ENCODE measurements around the gene CBLN3.
"Not testable (repeated sequence)": the region's sequence is repeated elsewhere in the genome, so short reads cannot be mapped to it uniquely, and the experiment has no call there.

Gene CBLN3

DNA sequence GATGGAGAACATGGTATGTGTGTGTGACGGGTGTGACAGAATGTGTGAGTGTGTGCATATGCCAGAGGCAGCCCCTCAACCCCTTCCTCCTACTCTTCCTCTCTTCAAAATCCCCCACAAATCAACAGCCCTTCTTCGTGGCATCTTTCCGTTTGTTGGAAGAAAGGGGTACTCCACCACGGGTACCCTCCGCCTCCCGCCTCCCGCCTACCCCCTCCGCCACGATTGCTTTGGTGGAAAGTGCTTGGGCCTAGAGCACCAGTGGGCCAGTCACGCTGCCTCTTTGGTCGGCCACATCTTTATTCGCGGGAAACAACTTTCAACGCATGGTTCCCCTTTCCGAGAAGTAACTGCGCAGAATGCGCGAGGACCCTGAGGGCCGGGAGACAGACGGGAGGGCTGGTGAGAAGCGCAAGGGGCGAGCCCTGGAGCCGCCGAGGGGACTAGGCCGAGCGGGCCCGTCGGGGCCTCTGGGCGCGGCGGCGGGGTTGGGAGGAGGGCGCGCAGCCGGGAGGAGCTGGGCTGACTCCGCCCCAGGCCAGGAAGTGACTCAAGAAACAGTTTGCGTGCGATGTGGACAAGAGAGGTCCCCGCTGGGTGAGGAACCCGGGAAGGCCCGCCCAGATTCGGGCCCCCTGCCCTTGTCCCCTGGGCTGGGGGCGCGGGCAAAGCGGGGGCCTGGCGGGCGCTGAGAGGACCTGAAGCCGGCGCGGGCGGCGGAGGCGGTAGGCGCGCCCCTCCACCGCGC, at the start of gene CBLN3, which contains the start of gene KHNYN:
TSS of gene CBLN3 (minus strand) at position 274 of the 748 bp plus-strand sequence. CDS start 614 bp downstream, outside the sequence.
TSS of gene KHNYN (plus strand) at position 560 of the 748 bp plus-strand sequence. CDS start 777 bp downstream, outside the sequence.
- Mint-ChIP-seq H3K27me3 (no peaks in the 10 kb centered on the region), H3K36me3 (peaks cover 26 to 52% of the 10 kb centered on the region in 2 donors), H3K4me3 (peak within 1 kb of the TSS; percentile 95), H3K4me1 (peaks cover 34 to 47% of the 10 kb centered on the region in 2 donors), H3K27ac (peak within 1 kb of the TSS; percentile 98), H3K9me3 (no peaks in the 10 kb centered on the region)
- peak; percentile 78 to 82 for ATAC-seq (replicated peaks)
- DNase-seq, result peak; percentile 88

DNA sequence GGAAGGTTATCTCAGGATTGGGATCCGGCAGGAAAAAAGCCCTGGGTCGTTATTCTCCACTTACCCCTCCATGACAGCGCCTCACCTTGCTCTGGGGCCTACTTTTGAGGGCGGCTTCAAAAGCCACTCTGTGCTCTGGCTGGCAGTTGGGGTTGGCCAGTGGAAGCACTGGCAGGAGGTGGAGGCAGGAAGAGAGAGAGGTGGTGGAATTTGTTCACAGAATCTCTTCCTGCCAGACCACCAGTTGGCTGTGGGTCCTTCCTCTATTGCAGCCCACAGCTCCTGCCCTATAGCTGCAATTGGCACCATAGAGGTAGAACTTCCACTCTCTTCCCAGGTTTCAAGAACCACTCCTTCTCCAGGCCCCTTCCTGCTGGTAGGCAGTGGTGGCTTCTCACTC, 45.8 kb upstream of the CBLN3 start:
- no peak for DNase-seq
- no peak for ATAC-seq (replicated peaks)
- H3K27ac Mint-ChIP-seq, result no peak overlapping the region
- H3K27me3 Mint-ChIP-seq, result peaks cover 7 to 11% of the 10 kb centered on the region in 2 donors
- H3K4me1 Mint-ChIP-seq, result peaks cover 0 to 2% of the 10 kb centered on the region in 2 donors
- no peak overlapping the region for H3K4me3 Mint-ChIP-seq
- peaks cover 0 to 1% of the 10 kb centered on the region in 2 donors for H3K9me3 Mint-ChIP-seq
- H3K36me3 Mint-ChIP-seq, result peaks cover 10 to 19% of the 10 kb centered on the region in 2 donors

DNA sequence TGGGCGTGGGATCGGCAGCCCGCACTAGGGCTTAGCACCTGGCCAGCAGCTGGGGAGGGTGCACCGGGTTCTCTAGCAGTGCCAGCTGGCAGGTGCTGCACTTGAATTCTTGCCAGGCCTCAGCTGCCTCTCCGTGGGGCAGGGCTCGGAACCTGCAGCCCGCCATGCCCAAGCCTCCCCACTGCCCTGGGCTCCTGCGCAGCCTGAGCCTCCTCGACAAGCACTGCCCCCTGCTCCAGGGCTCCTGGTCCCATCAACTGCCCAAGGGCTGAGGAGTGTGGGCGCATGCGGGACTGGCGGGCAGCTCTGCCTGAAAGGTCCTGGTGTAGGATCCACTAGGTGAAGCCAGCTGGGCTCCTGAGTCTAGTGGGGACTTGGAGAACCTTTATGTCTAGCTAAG, 43.7 kb upstream of the CBLN3 start:
- DNase-seq, result no peak
- Mint-ChIP-seq H3K4me1 (peaks cover 0 to 2% of the 10 kb centered on the region in 2 donors), H3K27me3 (peaks cover 7 to 11% of the 10 kb centered on the region in 2 donors), H3K9me3 (no peaks in the 10 kb centered on the region), H3K36me3 (peaks cover 10 to 16% of the 10 kb centered on the region in 2 donors), H3K4me3 (no peak overlapping the region), H3K27ac (no peak overlapping the region)
- no peak for ATAC-seq (replicated peaks)

DNA sequence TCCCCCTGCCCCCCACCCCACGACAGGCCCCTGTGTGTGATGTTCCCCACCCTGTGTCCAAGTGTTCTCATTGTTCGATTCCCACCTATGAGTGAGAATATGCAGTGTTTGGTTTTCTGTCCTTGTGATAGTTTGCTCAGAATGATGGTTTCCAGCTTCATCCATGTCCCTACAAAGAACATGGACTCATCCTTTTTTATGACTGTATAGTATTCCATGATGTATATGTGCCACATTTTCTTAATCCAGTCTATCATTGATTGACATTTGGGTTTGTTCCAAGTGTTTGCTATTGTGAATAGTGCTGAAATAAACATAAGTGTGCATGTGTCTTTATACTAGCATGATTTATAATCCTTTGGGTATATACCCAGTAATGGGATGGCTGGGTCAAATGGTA, 41.0 kb upstream of the CBLN3 start:
- not testable (repeated sequence) for ATAC-seq (replicated peaks); H3K4me1 Mint-ChIP-seq; H3K9me3 Mint-ChIP-seq; H3K4me3 Mint-ChIP-seq; H3K27ac Mint-ChIP-seq; DNase-seq
- Mint-ChIP-seq H3K36me3 (peaks cover 10 to 18% of the 10 kb centered on the region in 2 donors), H3K27me3 (peaks cover 7 to 11% of the 10 kb centered on the region in 2 donors)

DNA sequence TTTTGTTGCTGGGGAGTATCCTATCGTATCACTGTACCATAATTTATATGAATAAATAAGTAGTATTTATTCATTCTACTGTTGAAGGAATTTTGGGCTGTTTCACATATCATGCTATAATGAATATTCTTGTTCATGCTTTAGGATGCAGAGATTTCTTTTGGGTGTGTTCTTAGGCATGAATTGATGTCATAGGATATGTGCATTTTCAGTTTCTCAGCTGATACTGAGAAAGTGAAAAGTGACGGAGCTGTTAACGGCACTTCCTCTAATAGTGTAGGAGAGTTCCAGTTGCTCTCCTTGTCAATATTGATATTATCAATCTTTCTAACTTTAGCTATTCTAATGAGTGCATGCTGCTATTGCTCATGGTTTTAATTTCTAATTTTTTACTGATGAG, 36.3 kb upstream of the CBLN3 start:
- DNase-seq (no peak), ATAC-seq (replicated peaks) (no peak)
- H3K9me3 Mint-ChIP-seq, result no peaks in the 10 kb centered on the region
- no peak overlapping the region for H3K4me3 Mint-ChIP-seq
- H3K27me3 Mint-ChIP-seq, result peaks cover 3 to 5% of the 10 kb centered on the region in 2 donors
- peaks cover 7 to 10% of the 10 kb centered on the region in 2 donors for H3K36me3 Mint-ChIP-seq
- no peak overlapping the region for H3K27ac Mint-ChIP-seq
- peaks cover 2 to 15% of the 10 kb centered on the region in 2 donors for H3K4me1 Mint-ChIP-seq

DNA sequence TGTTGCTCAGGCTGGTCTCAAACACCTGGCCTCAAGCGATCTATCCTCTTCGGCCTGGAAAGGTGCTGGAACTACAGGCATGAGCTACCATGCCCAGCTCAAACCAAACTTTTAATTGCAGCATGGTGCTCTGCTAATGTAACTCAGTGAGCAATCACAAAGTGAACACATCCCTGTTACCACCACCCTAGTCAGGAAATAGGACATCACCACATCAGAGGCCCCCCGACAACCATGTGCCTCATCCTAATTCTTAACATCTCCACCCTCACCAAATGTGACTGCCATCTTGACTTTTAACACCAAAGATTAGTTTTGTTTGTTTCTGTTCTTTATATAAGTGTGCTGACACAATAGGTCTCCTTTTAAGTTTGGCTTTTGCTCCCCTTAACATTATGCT, 35.9 kb upstream of the CBLN3 start:
- Mint-ChIP-seq H3K27me3 (peaks cover 0 to under 1% of the 10 kb centered on the region in 2 donors), H3K4me3 (no peak overlapping the region), H3K4me1 (peaks cover 2 to 15% of the 10 kb centered on the region in 2 donors), H3K9me3 (no peaks in the 10 kb centered on the region), H3K36me3 (peaks cover 6 to 8% of the 10 kb centered on the region in 2 donors), H3K27ac (no peak overlapping the region)
- no peak for ATAC-seq (replicated peaks)
- DNase-seq, result no peak

DNA sequence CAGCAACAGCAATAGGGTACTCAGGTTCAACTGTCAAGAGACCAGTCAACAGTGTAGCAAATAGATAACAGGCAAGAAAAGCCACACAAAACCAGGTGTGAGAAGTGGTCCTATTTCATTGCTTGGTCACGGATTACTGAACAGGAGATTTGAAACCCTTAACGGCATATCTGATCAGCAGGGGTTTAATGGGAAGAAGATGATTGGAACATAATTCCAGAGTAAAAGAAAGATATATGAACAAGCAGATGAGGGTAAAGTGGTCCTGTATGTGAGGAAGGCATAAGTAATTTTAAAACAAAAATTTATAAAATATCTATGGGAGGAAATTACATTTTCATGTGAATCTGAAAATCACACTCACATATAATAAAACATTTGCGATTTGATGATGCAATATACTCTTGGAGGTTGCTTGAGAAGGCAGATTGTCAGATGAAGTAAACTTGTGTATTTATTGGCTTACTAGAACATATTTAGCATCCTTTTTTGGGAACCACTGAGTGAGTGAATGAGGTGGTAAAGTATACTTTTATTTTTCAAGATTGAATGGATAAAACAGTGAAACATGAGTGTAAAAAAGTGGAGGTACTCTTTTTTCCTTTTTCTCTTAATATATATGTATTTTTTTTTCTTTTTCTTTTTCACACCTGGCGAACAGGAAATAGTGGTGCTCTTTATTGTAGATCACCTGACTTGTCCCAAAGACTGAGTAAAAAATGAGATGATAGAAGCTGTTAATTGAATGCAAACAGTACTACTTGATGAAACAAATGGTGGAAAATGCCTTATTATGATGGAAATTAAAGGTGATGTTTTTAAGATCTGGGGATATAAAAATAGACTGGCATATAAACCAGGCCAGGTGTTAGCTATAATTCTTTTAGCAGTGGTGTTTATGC, 34.7 kb upstream of the CBLN3 start:
- Mint-ChIP-seq H3K36me3 (peaks cover 6 to 8% of the 10 kb centered on the region in 2 donors), H3K9me3 (no peaks in the 10 kb centered on the region), H3K27ac (no peak overlapping the region), H3K4me1 (peaks cover 2 to 15% of the 10 kb centered on the region in 2 donors), H3K4me3 (no peak overlapping the region), H3K27me3 (no peaks in the 10 kb centered on the region)
- DNase-seq (no peak), ATAC-seq (replicated peaks) (no peak)

DNA sequence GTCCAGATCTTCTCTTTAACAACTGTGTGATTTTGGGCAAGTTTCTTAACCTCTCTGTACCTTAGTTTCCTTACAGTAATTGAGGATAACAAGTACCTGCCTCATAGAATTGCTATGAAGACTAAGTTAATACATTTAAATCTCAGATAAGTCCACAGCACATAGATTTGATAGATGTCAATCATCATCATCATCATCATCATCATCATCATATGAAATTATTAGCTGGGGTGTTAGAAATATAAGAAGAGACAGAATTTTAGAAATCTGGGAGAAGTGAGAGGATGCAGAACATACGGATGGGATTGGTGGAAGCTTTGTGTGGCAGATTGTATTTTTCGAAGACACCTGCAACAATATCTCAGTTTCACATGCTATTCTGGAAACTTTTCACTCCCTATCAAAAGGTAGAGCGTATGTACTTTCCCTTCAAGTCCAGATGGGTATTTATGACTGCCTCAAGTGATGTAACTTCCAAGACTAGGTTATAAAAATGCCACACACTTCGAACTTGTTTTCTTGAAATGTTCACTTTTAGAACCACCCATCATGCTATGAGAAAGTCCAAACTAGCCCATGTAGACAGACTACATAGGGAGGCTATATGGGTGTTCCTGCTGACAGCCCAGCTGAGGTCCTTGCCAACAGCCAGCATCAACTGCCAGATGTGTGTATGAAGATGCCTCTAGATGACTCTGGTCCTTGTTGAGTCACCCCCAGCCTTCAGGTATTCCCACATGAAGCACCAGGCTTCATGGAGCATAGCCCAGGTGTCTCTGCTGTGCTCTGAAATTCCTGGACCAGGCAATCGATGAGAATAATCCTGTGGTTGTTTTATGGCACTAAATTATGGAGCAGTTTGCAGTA, 33.8 kb upstream of the CBLN3 start:
- Mint-ChIP-seq H3K9me3 (no peaks in the 10 kb centered on the region), H3K36me3 (peaks cover 6 to 8% of the 10 kb centered on the region in 2 donors), H3K4me3 (no peak overlapping the region), H3K27ac (no peak overlapping the region), H3K4me1 (peaks cover 2 to 15% of the 10 kb centered on the region in 2 donors), H3K27me3 (no peaks in the 10 kb centered on the region)
- no peak for DNase-seq
- peak in 1 of 2 donors; percentile 51 for ATAC-seq (replicated peaks)

DNA sequence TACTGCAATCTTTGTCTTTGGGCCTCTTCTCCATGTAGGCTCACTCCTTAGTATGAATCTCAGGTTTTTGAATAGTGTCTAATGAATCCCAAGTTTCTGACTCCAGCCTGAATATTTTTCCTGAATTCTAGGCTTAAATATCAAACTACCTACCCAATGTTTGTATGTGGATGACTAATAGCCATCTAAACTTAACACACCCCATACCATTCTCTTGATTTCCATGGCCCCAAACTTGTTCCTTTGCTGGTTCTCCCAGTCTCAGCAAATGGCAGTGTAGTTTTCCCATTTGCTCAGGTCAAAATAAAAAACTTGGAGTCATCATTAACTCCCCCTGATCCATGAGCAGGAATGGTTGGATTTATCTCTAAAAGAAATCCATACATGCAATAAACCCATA, 31.9 kb upstream of the CBLN3 start:
- Mint-ChIP-seq H3K4me3 (no peak overlapping the region), H3K27me3 (no peaks in the 10 kb centered on the region), H3K9me3 (no peaks in the 10 kb centered on the region), H3K36me3 (peaks cover 9 to 15% of the 10 kb centered on the region in 2 donors), H3K27ac (no peak overlapping the region), H3K4me1 (peaks cover 2 to 15% of the 10 kb centered on the region in 2 donors)
- ATAC-seq (replicated peaks) (no peak), DNase-seq (no peak)

DNA sequence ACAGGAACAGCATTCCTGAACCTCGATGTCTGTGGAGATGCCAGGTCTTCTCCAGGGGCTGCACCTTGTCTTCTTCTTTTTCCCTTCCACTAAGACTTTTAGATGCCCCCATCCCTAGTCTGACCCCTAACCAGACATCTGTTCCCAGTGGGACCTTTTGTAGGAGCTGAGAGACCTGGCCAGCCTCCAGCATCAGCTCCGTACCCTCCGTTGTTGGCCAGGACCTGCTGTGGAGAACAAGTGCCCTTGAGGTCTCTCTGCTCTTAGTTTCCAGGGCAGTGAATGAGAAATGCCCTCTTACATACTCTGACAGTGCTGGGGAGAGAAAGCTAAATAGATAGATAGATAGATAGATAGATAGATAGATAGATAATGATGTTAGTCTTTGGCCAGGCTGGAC, 29.9 kb upstream of the CBLN3 start:
- Mint-ChIP-seq H3K4me1 (peaks cover 0 to 12% of the 10 kb centered on the region in 2 donors), H3K4me3 (no peak overlapping the region), H3K27ac (no peak overlapping the region), H3K9me3 (no peaks in the 10 kb centered on the region), H3K27me3 (no peaks in the 10 kb centered on the region), H3K36me3 (peaks cover 10 to 13% of the 10 kb centered on the region in 2 donors)
- no peak for DNase-seq
- no peak for ATAC-seq (replicated peaks)

DNA sequence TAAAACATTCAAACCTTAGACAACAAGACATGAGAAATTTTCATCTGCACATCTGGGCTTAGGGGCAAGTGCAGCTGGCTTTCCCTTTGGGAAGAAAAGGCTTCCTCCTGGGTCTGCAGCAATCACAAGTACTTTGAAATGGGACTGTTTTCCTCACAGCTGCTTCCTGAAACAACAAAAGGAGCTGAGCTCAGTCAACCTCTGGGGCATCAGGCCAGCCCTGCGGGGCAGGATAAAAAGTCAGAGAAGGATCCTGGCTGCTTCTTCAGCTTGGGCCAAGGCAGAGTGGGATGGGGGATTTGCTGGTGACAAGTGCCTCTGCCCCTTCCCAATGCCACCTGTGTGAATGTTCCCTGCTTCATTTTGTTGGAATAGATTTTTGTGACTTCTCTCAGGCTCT, 29.3 kb upstream of the CBLN3 start:
- H3K27ac Mint-ChIP-seq, result no peak overlapping the region

DNA sequence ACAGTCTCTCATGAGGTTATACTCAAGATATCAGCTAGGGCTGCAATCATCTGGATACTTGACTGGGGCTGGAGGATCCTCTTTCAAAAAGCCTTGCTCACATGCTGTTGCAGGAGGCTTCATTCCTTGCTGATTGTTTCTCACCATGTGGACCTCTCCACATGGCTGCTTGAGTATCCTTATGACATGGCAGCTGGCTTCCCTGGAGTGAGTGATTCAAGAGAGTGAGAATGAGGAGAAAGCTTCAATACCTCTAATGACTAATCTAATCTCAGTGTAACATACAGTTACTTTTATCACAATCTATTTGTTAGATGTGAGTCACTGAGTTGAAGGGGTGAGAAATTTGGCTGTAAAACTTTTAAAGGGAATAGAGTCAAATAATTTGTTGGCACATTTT, 27.5 kb upstream of the CBLN3 start:
- Mint-ChIP-seq H3K4me3 (no peak overlapping the region), H3K36me3 (peaks cover 26 to 31% of the 10 kb centered on the region in 2 donors), H3K9me3 (peaks cover 5 to 7% of the 10 kb centered on the region in 2 donors), H3K27ac (no peak overlapping the region), H3K27me3 (peaks cover 0 to 5% of the 10 kb centered on the region in 2 donors), H3K4me1 (no peaks in the 10 kb centered on the region)
- ATAC-seq (replicated peaks), result no peak
- no peak for DNase-seq

More for the DNA sequence above, 29.3 kb upstream of the CBLN3 start:
- ATAC-seq (replicated peaks), result no peak
- DNase-seq, result no peak
- Mint-ChIP-seq H3K9me3 (peaks cover 3 to 5% of the 10 kb centered on the region in 2 donors), H3K36me3 (peaks cover 15 to 18% of the 10 kb centered on the region in 2 donors), H3K4me1 (peaks cover 0 to 9% of the 10 kb centered on the region in 2 donors), H3K27me3 (no peaks in the 10 kb centered on the region), H3K4me3 (no peak overlapping the region)

DNA sequence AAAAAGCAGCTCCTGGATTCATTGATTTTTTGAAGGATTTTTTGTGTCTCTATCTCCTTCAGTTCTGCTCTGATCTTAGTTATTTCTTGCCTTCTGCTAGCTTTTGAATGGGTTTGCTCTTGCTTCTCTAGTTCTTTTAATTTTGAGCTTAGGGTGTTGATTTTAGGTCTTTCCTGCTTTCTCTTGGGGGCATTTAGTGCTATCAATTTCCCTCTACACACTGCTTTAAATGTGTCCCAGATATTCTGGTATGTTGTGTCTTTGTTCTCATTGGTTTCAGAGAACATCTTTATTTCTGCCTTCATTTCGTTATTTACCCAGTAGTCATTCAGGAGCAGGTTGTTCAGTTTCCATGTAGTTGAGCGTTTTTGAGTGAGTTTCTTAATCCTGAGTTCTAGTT, 21.4 kb upstream of the CBLN3 start:
- H3K9me3 Mint-ChIP-seq, result peaks cover 5 to 10% of the 10 kb centered on the region in 2 donors
- not testable (repeated sequence) for H3K27me3 Mint-ChIP-seq; DNase-seq; H3K27ac Mint-ChIP-seq; ATAC-seq (replicated peaks); H3K4me3 Mint-ChIP-seq; H3K4me1 Mint-ChIP-seq
- peaks cover 33 to 40% of the 10 kb centered on the region in 2 donors for H3K36me3 Mint-ChIP-seq

Data from stimulated activated naive B cell treated with anti-CD40 and anti-IgM and Interleukin-4, amounts not matched to agents 10 μg/mL and 1 μg/mL and 100 μg/mL, for 72 hours (primary cell).